Activated effector memory CD4-positive, alpha-beta T cell treated with Interleukin-2 at 50 U/mL for 16 hours (primary cell): ENCODE data around the gene RGL4.
A peak's percentile ranks its signal among the peaks of the same experiment; 100 is the strongest.
"Not testable (repeated sequence)": the region's sequence is repeated elsewhere in the genome, so short reads cannot be mapped to it uniquely, and the experiment has no call there.

Experiments
- DNase-seq: peaks from one replicate; pipeline ENCODE4 v3.0.0-alpha.2; 2020

The RGL4 gene

GRCh38 chr22:23700706-23701105, 9.9 kb downstream of the RGL4 start:
- DNase-seq = no peak

- no peak for DNase-seq
These were observed 13.2 kb downstream of the RGL4 start for GRCh38 chr22:23704062-23704461.

- DNase-seq = no peak
These were observed 14.0 kb downstream of the RGL4 start for GRCh38 chr22:23704829-23705228.

GRCh38 chr22:23705358-23705757, 14.5 kb downstream of the RGL4 start:
- no peak for DNase-seq

GRCh38 chr22:23708270-23708669, 17.5 kb downstream of the RGL4 start:
- no peak for DNase-seq

GRCh38 chr22:23709107-23709506, 18.3 kb downstream of the RGL4 start:
- DNase-seq = no peak

- DNase-seq = no peak
These were observed 21.4 kb downstream of the RGL4 start for GRCh38 chr22:23712256-23712655.

- no peak for DNase-seq
These were observed 23.1 kb downstream of the RGL4 start for GRCh38 chr22:23713696-23714595.

GRCh38 chr22:23714596-23715578, 24.1 kb downstream of the RGL4 start:
- no peak for DNase-seq

GRCh38 chr22:23715806-23716375, 25.1 kb downstream of the RGL4 start:
- DNase-seq = no peak

GRCh38 chr22:23716811-23717801, 26.3 kb downstream of the RGL4 start:
- DNase-seq = peak; percentile 70

GRCh38 chr22:23718371-23719165, 27.8 kb downstream of the RGL4 start:
- no peak for DNase-seq

GRCh38 chr22:23720855-23721254, 30.0 kb downstream of the RGL4 start:
- no peak for DNase-seq

GRCh38 chr22:23722160-23722559, 31.3 kb downstream of the RGL4 start:
- DNase-seq = no peak

- no peak for DNase-seq
These were observed 31.9 kb downstream of the RGL4 start for GRCh38 chr22:23722724-23723123.

GRCh38 chr22:23728108-23728507, 37.3 kb downstream of the RGL4 start:
- not testable (repeated sequence) for DNase-seq

- no peak for DNase-seq
These were observed 46.9 kb downstream of the RGL4 start for GRCh38 chr22:23737696-23738095.

GRCh38 chr22:23742505-23743264, 51.9 kb downstream of the RGL4 start:
- DNase-seq = no peak

- DNase-seq = no peak
These were observed 52.5 kb downstream of the RGL4 start for GRCh38 chr22:23743303-23743705.

- no peak for DNase-seq
These were observed 53.2 kb downstream of the RGL4 start for GRCh38 chr22:23744001-23744400.
